BE2C (cell line): ENCODE measurements around the gene ARHGEF26.

Experiments
- DNase-seq: peaks from one replicate; pipeline ENCODE4 v3.0.0-alpha.2; 2020
- H3K27me3 ChIP-seq: fragments of 250-450 bp; sonication (Bioruptor Pico); 2 replicates; pipeline ENCODE4 v1.5.1; 2020; ENCODE audit warnings: mild to moderate bottlenecking
- H3K36me3 ChIP-seq: fragments of 250-450 bp; sonication (Bioruptor Pico); 2 replicates; pipeline ENCODE4 v1.5.1; 2020; ENCODE audit warnings: mild to moderate bottlenecking
- H3K4me1 ChIP-seq: fragments of 250-450 bp; sonication (Bioruptor Pico); 2 replicates; pipeline ENCODE4 v1.5.1; 2020
- H3K4me3 ChIP-seq: 2 replicates; pipeline ENCODE4 v1.5.1; 2011; ENCODE audit warnings: low read depth, low read length
- H3K9me3 ChIP-seq: fragments of 250-450 bp; sonication (Bioruptor Pico); 2 replicates; pipeline ENCODE4 v1.5.1; 2020
- TF ChIP-seq, protein P1 (sequence below): IDR thresholded peaks from 2 replicates; pipeline ENCODE4 v1.5.1; 2012; ENCODE audit warnings: mild to moderate bottlenecking, low read depth, low read length

ARHGEF26 gene

GRCh38 chr3:154214306-154214705 lies 93.1 kb downstream of the ARHGEF26 start:
- TF ChIP-seq, protein P1, sequence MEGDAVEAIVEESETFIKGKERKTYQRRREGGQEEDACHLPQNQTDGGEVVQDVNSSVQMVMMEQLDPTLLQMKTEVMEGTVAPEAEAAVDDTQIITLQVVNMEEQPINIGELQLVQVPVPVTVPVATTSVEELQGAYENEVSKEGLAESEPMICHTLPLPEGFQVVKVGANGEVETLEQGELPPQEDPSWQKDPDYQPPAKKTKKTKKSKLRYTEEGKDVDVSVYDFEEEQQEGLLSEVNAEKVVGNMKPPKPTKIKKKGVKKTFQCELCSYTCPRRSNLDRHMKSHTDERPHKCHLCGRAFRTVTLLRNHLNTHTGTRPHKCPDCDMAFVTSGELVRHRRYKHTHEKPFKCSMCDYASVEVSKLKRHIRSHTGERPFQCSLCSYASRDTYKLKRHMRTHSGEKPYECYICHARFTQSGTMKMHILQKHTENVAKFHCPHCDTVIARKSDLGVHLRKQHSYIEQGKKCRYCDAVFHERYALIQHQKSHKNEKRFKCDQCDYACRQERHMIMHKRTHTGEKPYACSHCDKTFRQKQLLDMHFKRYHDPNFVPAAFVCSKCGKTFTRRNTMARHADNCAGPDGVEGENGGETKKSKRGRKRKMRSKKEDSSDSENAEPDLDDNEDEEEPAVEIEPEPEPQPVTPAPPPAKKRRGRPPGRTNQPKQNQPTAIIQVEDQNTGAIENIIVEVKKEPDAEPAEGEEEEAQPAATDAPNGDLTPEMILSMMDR = no peak
- Histone ChIP-seq H3K27me3 (no peaks in the 10 kb centered on the region), H3K4me3 (no peak overlapping the region), H3K36me3 (no peaks in the 10 kb centered on the region), H3K9me3 (no peaks in the 10 kb centered on the region), H3K4me1 (no peaks in the 10 kb centered on the region)
- no peak for DNase-seq

DNA sequence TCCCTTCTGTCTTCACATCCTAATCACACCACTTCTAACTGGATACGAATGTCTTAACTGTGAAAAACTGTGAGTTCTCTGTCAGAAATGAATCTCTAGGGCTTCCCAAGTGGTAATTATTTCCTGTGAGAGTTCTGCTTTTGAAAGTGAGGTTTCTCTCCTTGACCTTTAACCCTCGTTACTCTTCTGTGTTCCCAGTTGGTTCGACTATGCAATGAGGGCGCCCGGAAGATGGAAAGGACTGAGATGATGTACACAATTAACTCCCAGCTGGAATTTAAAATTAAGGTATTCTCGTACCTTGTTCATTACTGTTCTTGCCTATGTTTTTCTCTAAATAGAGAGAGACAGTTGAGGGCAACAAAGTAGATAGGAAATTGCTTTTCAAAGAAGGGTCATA lies 96.5 kb downstream of the ARHGEF26 start:
- H3K4me1 ChIP-seq = no peaks in the 10 kb centered on the region
- H3K9me3 ChIP-seq = no peaks in the 10 kb centered on the region
- DNase-seq = no peak
- no peaks in the 10 kb centered on the region for H3K27me3 ChIP-seq
- H3K4me3 ChIP-seq = no peak overlapping the region
- no peaks in the 10 kb centered on the region for H3K36me3 ChIP-seq
- TF ChIP-seq, protein P1 = no peak

DNA sequence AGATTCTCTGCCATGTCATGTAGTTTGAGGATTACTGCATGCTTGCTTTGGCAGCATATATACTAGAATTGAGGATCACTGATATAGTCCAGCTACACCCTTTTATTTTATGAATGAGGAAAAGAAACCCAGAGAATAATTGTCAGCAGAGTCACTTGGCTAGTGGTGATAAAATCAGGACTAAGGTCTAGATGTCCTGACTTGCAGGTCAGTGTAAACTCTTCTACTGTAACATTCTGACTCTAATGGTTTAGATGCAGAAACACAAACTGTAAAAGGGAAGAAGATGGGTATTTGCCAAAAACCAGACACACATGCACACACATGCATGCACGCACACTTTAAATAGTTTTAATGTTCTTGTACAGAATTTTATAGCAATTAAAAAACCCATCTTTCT lies 97.5 kb downstream of the ARHGEF26 start:
- Histone ChIP-seq H3K4me3 (no peak overlapping the region), H3K4me1 (no peaks in the 10 kb centered on the region), H3K27me3 (no peaks in the 10 kb centered on the region), H3K36me3 (no peaks in the 10 kb centered on the region), H3K9me3 (no peaks in the 10 kb centered on the region)
- no peak for DNase-seq
- TF ChIP-seq, protein P1 = no peak

DNA sequence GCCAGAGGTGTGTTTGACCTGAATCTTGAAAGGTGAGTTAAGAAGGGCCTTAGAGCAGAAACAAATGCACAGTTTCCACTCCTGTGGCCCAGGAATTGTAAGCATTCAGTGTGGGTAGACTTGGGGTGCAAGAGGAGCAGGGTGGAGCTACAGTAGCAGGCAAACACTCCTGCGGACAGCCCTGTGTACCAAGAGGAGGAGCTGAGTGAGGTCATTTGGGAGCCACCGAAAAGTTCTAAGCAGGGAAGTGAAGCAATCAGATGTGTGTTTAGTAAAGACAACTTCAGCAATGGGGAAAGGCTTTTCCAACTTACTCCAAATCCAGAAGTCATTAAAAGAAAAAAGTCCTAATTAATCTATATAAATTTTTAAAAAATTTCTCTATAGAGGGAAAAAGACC lies 99.3 kb downstream of the ARHGEF26 start:
- TF ChIP-seq, protein P1 = no peak
- Histone ChIP-seq H3K36me3 (no peaks in the 10 kb centered on the region), H3K27me3 (no peaks in the 10 kb centered on the region), H3K4me1 (no peaks in the 10 kb centered on the region), H3K4me3 (no peak overlapping the region), H3K9me3 (no peaks in the 10 kb centered on the region)
- DNase-seq = no peak

- TF ChIP-seq, protein P1 = no peak
- Histone ChIP-seq H3K4me1 (no peaks in the 10 kb centered on the region), H3K27me3 (no peaks in the 10 kb centered on the region), H3K9me3 (no peaks in the 10 kb centered on the region), H3K4me3 (no peak overlapping the region), H3K36me3 (no peaks in the 10 kb centered on the region)
- no peak for DNase-seq
Measured at GRCh38 chr3:154223519-154223918, 102.3 kb downstream of the ARHGEF26 start.

DNA sequence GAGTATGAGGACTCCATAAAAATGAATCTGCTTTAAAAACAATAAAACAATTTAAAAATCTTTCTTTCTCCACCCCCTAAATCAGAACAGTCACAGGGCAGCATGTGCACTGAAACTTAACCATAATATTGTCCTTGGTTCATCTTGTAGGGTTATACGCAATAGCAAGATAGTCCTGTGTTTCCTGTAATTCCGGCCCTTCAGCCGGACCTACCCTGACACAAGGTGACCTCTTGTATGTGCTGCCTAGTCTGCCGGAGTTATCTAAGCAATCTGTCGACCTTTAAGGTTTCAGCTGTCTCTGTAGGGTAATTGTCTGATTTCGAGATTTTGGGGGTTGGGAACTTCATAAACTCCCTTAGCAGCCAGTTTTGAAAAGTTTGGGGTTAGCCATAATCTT lies 103.2 kb downstream of the ARHGEF26 start:
- Histone ChIP-seq H3K36me3 (no peaks in the 10 kb centered on the region), H3K4me3 (no peak overlapping the region), H3K27me3 (no peaks in the 10 kb centered on the region), H3K4me1 (no peaks in the 10 kb centered on the region), H3K9me3 (no peaks in the 10 kb centered on the region)
- TF ChIP-seq, protein P1 = no peak
- no peak for DNase-seq
